Esophagus squamous epithelium (tissue), 5 donors: Measurements from ENCODE around the gene STXBP4. TPM values are rescaled to one million over a fixed set of nuclear protein-coding genes. Genes with fewer than 3 reads are reported as not detected.

Experiments used
- DNase-seq: peaks from one replicate; lab custom pipeline; 2025; lab: John Stamatoyannopoulos, UW
- H3K27ac ChIP-seq, 4 donors: fragments of 200-600 bp; sonication (generic); one replicate each; pipeline ENCODE4 v1.5.1; 2016 to 2019; ENCODE audit warnings: mild to moderate bottlenecking in 1 of 4
- H3K27me3 ChIP-seq, 4 donors: fragments of 200-600 bp; sonication (generic); 1 replicate in 3 of 4; 2 replicates in 1 of 4; pipeline versions ENCODE4 v1.5.1 to v1.6.0; 2017 to 2021; ENCODE audit warnings: antibody characterized with exemption in 1 of 4
- H3K36me3 ChIP-seq, 3 donors: fragments of 200-600 bp; sonication (generic); one replicate each; pipeline ENCODE4 v1.5.1; 2016 to 2019
- H3K4me1 ChIP-seq, 3 donors: fragments of 200-600 bp; sonication (generic); one replicate each; pipeline ENCODE4 v1.5.1; 2017 to 2019
- H3K4me3 ChIP-seq, 4 donors: fragments of 200-600 bp; sonication (generic); 1 replicate in 3 of 4; 2 replicates in 1 of 4; pipeline ENCODE4 v1.5.1; 2016 to 2019; ENCODE audit warnings: mild to moderate bottlenecking in 2 of 4, moderate library complexity in 1 of 4
- H3K9me3 ChIP-seq, 3 donors: fragments of 200-600 bp; sonication (generic); one replicate each; pipeline ENCODE4 v1.5.1; 2016 to 2019
- CTCF ChIP-seq, 6 experiments: fragments of 450-650 bp in 4 of 6; fragments of 200-600 bp in 2 of 6; sonication (generic) in 2 of 6; IDR thresholded peaks; one replicate each; pipeline ENCODE4 v1.5.1; 2016 to 2019; ENCODE audit warnings: antibody characterized with exemption in 6 of 6, mild to moderate bottlenecking in 4 of 6, moderate library complexity in 4 of 6
- POLR2A ChIP-seq, 4 donors: fragments of 450-650 bp; IDR thresholded peaks; one replicate each; pipeline ENCODE4 v1.6.1; 2017; ENCODE audit warnings: antibody characterized with exemption in 4 of 4, mild to moderate bottlenecking in 4 of 4, moderate library complexity in 3 of 4
- WGBS, 2 donors: methylation state at CpG; one replicate each; pipeline ENCODE4 v1.1.5; 2018; 5-methylcytosine and 5-hydroxymethylcytosine counted together
- intact Hi-C: fragments of 100-400 bp; cut with DNase I; formaldehyde crosslinking; loops from one replicate; pipeline ENCODE4 v1.15.0; 2022
- total RNA-seq, 4 donors: library from RNA; depleted of rRNA; stranded (reverse); fragments of >200 nt; gene quantifications; one replicate each; pipeline ENCODE4 v1.1.0, GENCODE V29; 2016
- donor health status: DM: yes; HTN: yes; CAD: no.

STXBP4 gene
- total RNA-seq, 4 donors from 2014 or later, result 0.61 to 23.5 (median 13.3) TPM

GRCh38 chr17:55171634-55172328 is 203.2 kb downstream of the STXBP4 start:
- WGBS, 2 donors, result 100% methylated on average over 2 to 4 of the region's 4 CpGs
- TF ChIP-seq CTCF (IDR thresholded peaks at IDR 0.05) (no peak), POLR2A (IDR thresholded peaks at IDR 0.05) (no peak)
- H3K36me3 ChIP-seq, result no peaks in the 10 kb centered on the region

GRCh38 chr17:55172612-55173011 is 204.0 kb downstream of the STXBP4 start:
- H3K27ac ChIP-seq, result peak overlapping the region; percentile 25 to 69 (median 46)

More at GRCh38 chr17:55171634-55172328, 203.2 kb downstream of the STXBP4 start:
- Histone ChIP-seq H3K4me1 (peaks cover 0 to 36% (median 7%) of the 10 kb centered on the region in 3 donors), H3K9me3 (no peaks in the 10 kb centered on the region), H3K27ac (peak overlapping the region; percentile 17 to 67 (median 38)), H3K27me3 (no peaks in the 10 kb centered on the region), H3K4me3 (no peak overlapping the region)
- intact Hi-C loops, result no loop called here
- no peak for DNase-seq

GRCh38 chr17:55174133-55174532 is 205.6 kb downstream of the STXBP4 start:
- Histone ChIP-seq H3K36me3 (no peaks in the 10 kb centered on the region), H3K4me1 (peaks cover 0 to 31% (median 3%) of the 10 kb centered on the region in 3 donors), H3K4me3 (no peak overlapping the region), H3K27me3 (no peaks in the 10 kb centered on the region), H3K27ac (no peak overlapping the region), H3K9me3 (no peaks in the 10 kb centered on the region)
- TF ChIP-seq POLR2A (IDR thresholded peaks at IDR 0.05) (no peak), CTCF (IDR thresholded peaks at IDR 0.05) (no peak)
- intact Hi-C loops, result no loop called here
- DNase-seq, result no peak
- 96 to 100% methylated on average over 1 of the region's 1 CpG for WGBS, 2 donors

More at GRCh38 chr17:55172612-55173011, 204.0 kb downstream of the STXBP4 start:
- H3K4me3 ChIP-seq, result no peak overlapping the region
- TF ChIP-seq CTCF (IDR thresholded peaks at IDR 0.05) (no peak), POLR2A (IDR thresholded peaks at IDR 0.05) (no peak)
- no peaks in the 10 kb centered on the region for H3K27me3 ChIP-seq
- H3K9me3 ChIP-seq, result no peaks in the 10 kb centered on the region
- H3K4me1 ChIP-seq, result peaks cover 0 to 36% (median 7%) of the 10 kb centered on the region in 3 donors
- intact Hi-C loops, result no loop called here
- no peaks in the 10 kb centered on the region for H3K36me3 ChIP-seq
- WGBS, 2 donors, result 23 to 46% methylated on average over 2 of the region's 2 CpGs
- DNase-seq, result no peak

GRCh38 chr17:55175788-55176427 is 207.3 kb downstream of the STXBP4 start:
- TF ChIP-seq CTCF (IDR thresholded peaks at IDR 0.05), result no peak
- no peak for TF ChIP-seq POLR2A (IDR thresholded peaks at IDR 0.05)
- 75 to 76% methylated on average over 6 of the region's 6 CpGs for WGBS, 2 donors
- intact Hi-C loops, result no loop called here
- Histone ChIP-seq H3K4me3 (no peak overlapping the region), H3K27ac (no peak overlapping the region), H3K27me3 (no peaks in the 10 kb centered on the region), H3K9me3 (no peaks in the 10 kb centered on the region), H3K36me3 (no peaks in the 10 kb centered on the region), H3K4me1 (peaks cover 0 to 27% (median 3%) of the 10 kb centered on the region in 3 donors)
- no peak for DNase-seq
